Naive thymus-derived CD4-positive, alpha-beta T cell (primary cell): ENCODE data around the gene OR6C2. TPM values are rescaled to one million over a fixed set of nuclear protein-coding genes. Genes with fewer than 3 reads are reported as not detected.
A peak's percentile ranks its signal among the peaks of the same experiment; 100 is the strongest.
"Not testable (repeated sequence)": the region's sequence is repeated elsewhere in the genome, so short reads cannot be mapped to it uniquely, and the experiment has no call there.

Experiments
- ATAC-seq: fragments of 150-1000 bp; cut with Tn5 transposase; 2 replicates; pipeline ENCODE4 v1.10.0; 2021; ENCODE audit warnings: mild to moderate bottlenecking, moderate library complexity
- CTCF ChIA-PET: fragments of 350-600 bp; sonication (Branson Sonifier 250); formaldehyde crosslinking; loops from one replicate; lab custom pipeline; 2021; ENCODE audit warnings: antibody characterized with exemption; lab: Charles Lee
- POLR2A ChIA-PET: fragments of 350-600 bp; sonication (Branson Sonifier 250); formaldehyde crosslinking; loops from one replicate; lab custom pipeline; 2021; ENCODE audit warnings: antibody characterized with exemption, inconsistent platforms; lab: Charles Lee
- DNase-seq, 9 donors: peaks; one replicate each; pipeline versions ENCODE4 v3.0.0 to v3.0.0-alpha.2; 2020 to 2022; ENCODE audit warnings: mixed read lengths in 1 of 9
- H3K27ac ChIP-seq: one replicate; pipeline ENCODE4 v1.7.0; 2013; ENCODE audit warnings: mild to moderate bottlenecking, low read depth, low read length, moderate library complexity
- H3K27me3 ChIP-seq, 2 donors: one replicate each; pipeline ENCODE4 v1.7.0; 2013; ENCODE audit warnings: low read length in 2 of 2, mild to moderate bottlenecking in 2 of 2, moderate library complexity in 2 of 2; ENCODE audit not compliant: control insufficient read depth in 2 of 2, insufficient read depth in 2 of 2
- H3K36me3 ChIP-seq, 3 experiments: 1 replicate in 2 of 3; 2 replicates in 1 of 3; pipeline ENCODE4 v1.7.0; 2013; ENCODE audit warnings: low read length in 3 of 3, mild to moderate bottlenecking in 3 of 3, moderate library complexity in 1 of 3; ENCODE audit not compliant: insufficient read depth in 3 of 3, control insufficient read depth in 2 of 3
- H3K4me1 ChIP-seq, 2 donors: one replicate each; pipeline ENCODE4 v1.7.0; 2013; ENCODE audit warnings: low read length in 2 of 2, mild to moderate bottlenecking in 2 of 2, moderate library complexity in 1 of 2; ENCODE audit not compliant: control insufficient read depth in 2 of 2, insufficient read depth in 2 of 2
- H3K4me3 ChIP-seq: 2 replicates; pipeline ENCODE4 v1.7.0; 2013; ENCODE audit warnings: mild to moderate bottlenecking, low read length
- H3K9me3 ChIP-seq, 3 experiments: 1 replicate in 2 of 3; 2 replicates in 1 of 3; pipeline ENCODE4 v1.7.0; 2013; ENCODE audit warnings: low read length in 3 of 3; ENCODE audit not compliant: control insufficient read depth in 2 of 3
- H3K27ac Mint-ChIP-seq, 9 donors: one replicate each; pipeline ENCODE4 v1.8.0; 2020 to 2022; ENCODE audit warnings: mixed read lengths in 9 of 9, mild to moderate bottlenecking in 8 of 9, moderate library complexity in 5 of 9, inconsistent platforms in 2 of 9
- H3K27me3 Mint-ChIP-seq, 5 donors: one replicate each; pipeline ENCODE4 v1.8.0; 2021 to 2022; ENCODE audit warnings: mixed read lengths in 5 of 5, mild to moderate bottlenecking in 1 of 5
- H3K36me3 Mint-ChIP-seq, 5 donors: one replicate each; pipeline ENCODE4 v1.8.0; 2020 to 2022; ENCODE audit warnings: mixed read lengths in 5 of 5, mild to moderate bottlenecking in 3 of 5, inconsistent platforms in 1 of 5
- H3K4me1 Mint-ChIP-seq, 7 donors: one replicate each; pipeline ENCODE4 v1.8.0; 2020 to 2022; ENCODE audit warnings: mixed read lengths in 7 of 7, mild to moderate bottlenecking in 3 of 7, inconsistent platforms in 1 of 7
- H3K4me3 Mint-ChIP-seq, 10 donors: one replicate each; pipeline ENCODE4 v1.8.0; 2020 to 2022; ENCODE audit warnings: mild to moderate bottlenecking in 10 of 10, mixed read lengths in 10 of 10, moderate library complexity in 6 of 10, inconsistent platforms in 2 of 10
- H3K9me3 Mint-ChIP-seq, 11 donors: one replicate each; pipeline ENCODE4 v1.8.0; 2020 to 2022; ENCODE audit warnings: mixed read lengths in 11 of 11, mild to moderate bottlenecking in 4 of 11, inconsistent platforms in 1 of 11, moderate library complexity in 1 of 11
- intact Hi-C, 2 donors: fragments of 100-400 bp; cut with micrococcal nuclease; formaldehyde crosslinking; loops; one replicate each; pipeline ENCODE4 v1.15.1; 2023
- polyA plus RNA-seq, 2 donors: library from polyadenylated mRNA; unstranded; fragments of 300-500 nt; fragmentation: Illumina TruSeq; gene quantifications; one replicate each; pipeline ENCODE4 v1.2.3, GENCODE V29; 2021
- total RNA-seq, 6 experiments: library from RNA in 5 of 6; stranded (reverse) in 5 of 6; gene quantifications; 1 replicate in 5 of 6; 2 replicates in 1 of 6; pipeline ENCODE4 v1.2.3 and lab custom pipeline; 2021 to 2026

The OR6C2 gene
- total and polyA plus RNA-seq, 7 experiments from 2014 or later, result not detected

DNA sequence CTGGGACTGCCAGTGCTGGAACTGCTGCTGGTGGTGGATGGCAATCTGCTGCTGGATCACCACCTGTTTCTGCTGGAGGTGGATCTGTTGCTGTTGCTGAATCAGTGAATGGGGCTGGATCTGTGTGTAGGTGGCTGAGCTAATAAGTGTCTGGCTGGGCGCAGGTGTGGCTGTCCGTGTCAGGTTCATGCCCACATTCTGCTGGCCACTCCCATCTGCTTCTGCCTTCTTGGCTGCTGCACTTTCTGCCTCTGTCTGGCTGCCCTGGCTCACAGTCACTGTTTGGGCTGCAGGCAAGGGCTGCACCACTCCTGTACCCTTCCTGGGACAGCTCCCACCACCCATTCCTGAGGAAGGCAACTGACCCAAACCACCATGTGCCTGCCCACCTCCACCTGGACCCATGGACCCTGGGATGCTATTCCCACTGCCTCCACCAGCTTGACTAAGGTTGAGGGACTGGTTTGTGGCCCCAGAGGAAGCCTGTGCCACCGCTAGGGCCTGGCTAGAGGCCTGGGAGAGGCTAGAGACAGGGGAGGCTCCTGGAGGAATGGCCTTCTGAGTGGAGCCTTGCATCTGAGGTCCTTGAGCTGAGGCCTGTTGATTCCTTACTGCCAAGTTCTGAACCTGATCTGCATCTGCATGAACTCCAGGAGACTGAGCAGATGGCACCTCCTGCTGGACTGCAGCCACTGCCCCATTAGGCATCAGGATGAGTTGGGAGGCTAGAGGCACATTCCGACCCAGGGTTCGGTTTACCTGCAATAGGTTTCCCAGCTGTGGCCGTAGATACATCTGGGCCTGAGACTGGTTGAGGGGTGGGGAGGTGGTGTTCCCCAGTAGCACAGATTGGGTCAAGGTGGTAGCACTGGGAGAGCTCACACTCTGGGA is 30.1 kb upstream of the OR6C2 start:
- ATAC-seq, POLR2A ChIA-PET, H3K27me3 ChIP-seq, H3K4me1 Mint-ChIP-seq, H3K9me3 Mint-ChIP-seq, H3K36me3 Mint-ChIP-seq, H3K4me3 ChIP-seq, H3K4me1 ChIP-seq, H3K9me3 ChIP-seq, DNase-seq, H3K36me3 ChIP-seq, H3K27ac Mint-ChIP-seq, CTCF ChIA-PET, H3K27ac ChIP-seq, intact Hi-C loops: not testable (repeated sequence)
- peak overlapping the region in 1 of 10 donors; percentile 52 for H3K4me3 Mint-ChIP-seq
- H3K27me3 Mint-ChIP-seq, result peaks cover 37 to 53% (median 47%) of the 10 kb centered on the region in 5 donors

DNA sequence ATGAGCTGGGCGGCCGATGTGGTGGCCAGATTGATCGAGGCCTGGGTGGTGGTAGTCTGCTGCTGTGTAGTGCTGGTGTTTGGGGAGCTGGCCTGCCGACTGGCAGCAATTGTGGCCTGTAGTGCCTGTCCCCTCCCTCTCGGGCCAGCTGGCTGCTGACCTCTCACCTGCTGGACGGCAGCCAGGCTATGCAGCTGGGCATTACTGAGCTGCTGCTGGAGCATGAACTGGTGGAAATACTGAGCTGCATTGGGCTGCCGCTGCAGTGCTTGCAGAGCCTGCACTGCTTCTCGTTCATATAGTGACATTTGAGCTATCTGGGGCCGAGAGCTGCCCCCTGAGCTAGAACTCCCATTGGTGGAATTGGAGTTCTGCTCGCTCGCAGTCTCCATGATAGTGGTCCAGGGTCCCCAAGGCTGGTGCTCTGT is 29.5 kb upstream of the OR6C2 start:
- H3K27ac Mint-ChIP-seq, H3K4me1 Mint-ChIP-seq, H3K4me3 ChIP-seq, H3K27me3 ChIP-seq, H3K27ac ChIP-seq, ATAC-seq, H3K9me3 Mint-ChIP-seq, H3K36me3 Mint-ChIP-seq, H3K9me3 ChIP-seq, H3K36me3 ChIP-seq, H3K4me1 ChIP-seq, CTCF ChIA-PET, DNase-seq, POLR2A ChIA-PET, intact Hi-C loops: not testable (repeated sequence)
- Mint-ChIP-seq H3K4me3 (peak overlapping the region in 1 of 10 donors; percentile 52), H3K27me3 (peaks cover 42 to 59% (median 49%) of the 10 kb centered on the region in 5 donors)

DNA sequence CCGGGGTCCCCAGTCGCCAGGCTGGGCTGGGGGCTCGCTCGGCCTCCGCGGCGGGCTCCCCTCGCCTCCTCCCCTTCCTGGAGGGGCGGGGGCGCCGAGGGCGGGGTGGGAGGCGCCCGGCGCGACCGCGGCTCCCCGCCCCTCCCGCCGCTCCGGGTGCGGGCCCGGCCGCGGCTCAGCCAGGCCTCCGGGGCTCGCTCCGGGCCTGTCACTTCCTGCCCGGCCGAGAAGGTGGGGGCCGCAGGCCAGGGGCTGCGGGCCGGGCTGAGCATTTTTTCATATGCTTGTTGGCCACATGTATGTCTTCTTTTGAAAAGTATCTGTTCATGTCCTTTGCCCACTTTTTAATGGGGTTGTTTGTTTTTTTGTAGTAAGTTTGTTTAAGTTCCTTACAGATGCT is 29.0 kb upstream of the OR6C2 start:
- DNase-seq, H3K4me3 ChIP-seq, H3K27ac ChIP-seq, H3K9me3 ChIP-seq, H3K27me3 ChIP-seq, H3K36me3 ChIP-seq, H3K9me3 Mint-ChIP-seq, POLR2A ChIA-PET, H3K4me1 Mint-ChIP-seq, H3K36me3 Mint-ChIP-seq, intact Hi-C loops, H3K27ac Mint-ChIP-seq, CTCF ChIA-PET, H3K4me1 ChIP-seq: not testable (repeated sequence)
- peaks cover 45 to 64% (median 54%) of the 10 kb centered on the region in 5 donors for H3K27me3 Mint-ChIP-seq
- ATAC-seq, result peak; percentile 76
- peak overlapping the region in 5 of 10 donors; percentile 12 to 56 (median 46) for H3K4me3 Mint-ChIP-seq

DNA sequence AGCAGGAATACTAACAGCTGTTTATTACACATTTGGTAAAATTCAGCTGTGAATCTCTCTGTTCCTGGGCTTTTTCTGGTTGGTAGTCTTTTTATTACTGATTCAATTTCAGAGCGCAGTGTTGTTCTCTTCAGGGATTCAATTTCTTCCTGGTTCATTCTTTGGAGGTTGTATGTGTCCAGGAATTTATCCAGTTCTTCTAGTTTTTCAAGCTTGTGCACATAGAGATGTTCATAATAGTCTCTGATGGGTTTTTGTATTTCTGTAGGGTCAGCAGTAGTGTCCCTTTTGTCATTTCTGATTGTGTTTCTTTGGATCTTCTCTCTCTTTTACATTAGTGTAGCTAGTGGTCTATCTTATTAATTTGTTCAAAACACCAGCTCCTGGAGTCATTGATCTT is 26.9 kb upstream of the OR6C2 start:
- Histone ChIP-seq H3K9me3 (no peaks in the 10 kb centered on the region), H3K4me3 (no peak overlapping the region), H3K36me3 (no peaks in the 10 kb centered on the region), H3K27ac (no peak overlapping the region), H3K27me3 (no peaks in the 10 kb centered on the region), H3K4me1 (no peaks in the 10 kb centered on the region)
- intact Hi-C loops, result no loop called here
- H3K27ac Mint-ChIP-seq, result no peak overlapping the region
- H3K4me1 Mint-ChIP-seq, result peaks cover 0 to 8% (median 5%) of the 10 kb centered on the region in 7 donors
- ATAC-seq (no peak), DNase-seq (no peak)
- H3K4me3 Mint-ChIP-seq, result no peak overlapping the region
- H3K36me3 Mint-ChIP-seq, result no peaks in the 10 kb centered on the region
- peaks cover 0 to 7% (median 0%) of the 10 kb centered on the region in 11 donors for H3K9me3 Mint-ChIP-seq
- ChIA-PET CTCF (no interaction called here), POLR2A (no interaction called here)
- peaks cover 45 to 62% (median 54%) of the 10 kb centered on the region in 5 donors for H3K27me3 Mint-ChIP-seq

DNA sequence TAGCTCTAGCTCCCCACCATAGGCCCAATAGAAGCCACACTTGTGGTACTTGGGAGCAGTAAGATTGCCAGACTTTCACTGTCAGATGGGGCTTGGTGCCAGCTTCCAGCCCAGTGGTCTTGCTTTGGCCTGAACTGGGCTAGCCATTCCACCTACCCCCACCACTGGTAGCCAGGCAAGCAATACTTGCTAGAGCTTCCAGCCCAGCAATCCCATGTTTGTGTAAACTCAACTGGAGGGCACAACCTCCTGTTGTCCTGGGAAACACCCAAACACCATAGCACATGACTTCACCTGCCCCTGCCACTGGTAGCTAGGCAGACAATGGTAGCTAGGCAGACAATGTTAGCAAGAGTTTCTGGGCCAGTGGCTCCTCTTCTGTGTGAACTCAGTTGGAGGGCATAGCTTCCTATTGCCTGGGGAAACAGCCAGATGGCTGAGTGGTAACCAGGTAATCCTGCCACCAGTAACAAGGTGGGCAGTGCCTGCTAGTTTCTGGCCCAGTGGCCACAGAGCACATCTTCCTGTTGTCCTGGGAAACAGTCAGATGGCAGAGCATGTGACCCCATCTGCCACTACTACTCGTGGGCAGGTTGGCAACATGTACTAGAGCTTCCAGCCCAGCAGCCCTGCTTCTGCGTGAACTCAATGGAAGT is 23.4 kb upstream of the OR6C2 start:
- H3K36me3 Mint-ChIP-seq, result no peaks in the 10 kb centered on the region
- Histone ChIP-seq H3K36me3 (no peaks in the 10 kb centered on the region), H3K4me1 (no peaks in the 10 kb centered on the region), H3K27me3 (peaks cover 0 to 3% of the 10 kb centered on the region in 2 donors), H3K4me3 (no peak overlapping the region), H3K9me3 (no peaks in the 10 kb centered on the region), H3K27ac (no peak overlapping the region)
- ChIA-PET CTCF (no interaction called here), POLR2A (no interaction called here)
- H3K9me3 Mint-ChIP-seq, result peaks cover 0 to 5% (median 0%) of the 10 kb centered on the region in 11 donors
- peaks cover 0 to 3% (median under 1%) of the 10 kb centered on the region in 7 donors for H3K4me1 Mint-ChIP-seq
- ATAC-seq, result no peak
- H3K27ac Mint-ChIP-seq, result no peak overlapping the region
- DNase-seq, result no peak
- intact Hi-C loops, result no loop called here
- no peak overlapping the region for H3K4me3 Mint-ChIP-seq
- H3K27me3 Mint-ChIP-seq, result peaks cover 37 to 55% (median 49%) of the 10 kb centered on the region in 5 donors

DNA sequence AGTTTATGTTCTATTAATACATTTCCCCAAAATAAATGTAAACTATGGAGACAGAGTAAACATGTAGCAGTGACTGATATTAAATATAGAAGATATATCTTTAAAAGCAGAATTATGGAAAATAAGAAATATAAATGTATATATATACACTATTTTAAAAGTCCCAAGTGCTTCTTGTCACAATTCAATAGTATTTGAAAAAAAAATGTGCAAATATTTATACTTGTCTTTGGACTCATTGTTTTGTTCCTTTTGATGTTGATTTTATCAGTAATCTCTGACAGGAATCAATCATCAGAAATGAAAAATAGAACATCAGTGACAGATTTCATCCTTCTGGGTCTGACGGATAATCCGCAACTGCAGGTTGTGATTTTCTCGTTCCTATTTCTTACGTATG is 17.9 kb upstream of the OR6C2 start, which contains the start of gene OR6C76:
OR6C76 (plus strand) TSS at position 301 of the 400 bp plus-strand sequence; CDS start at position 301, 0 bp downstream.
- Histone ChIP-seq H3K4me3 (no peak within 1 kb of the TSS), H3K9me3 (no peaks in the 10 kb centered on the region), H3K27me3 (peaks cover 0 to 3% of the 10 kb centered on the region in 2 donors), H3K36me3 (no peaks in the 10 kb centered on the region), H3K27ac (no peak within 1 kb of the TSS), H3K4me1 (no peaks in the 10 kb centered on the region)
- CTCF ChIA-PET, result no interaction called here
- POLR2A ChIA-PET, result no interaction called here
- no peak for ATAC-seq
- Mint-ChIP-seq H3K4me3 (no peak within 1 kb of the TSS), H3K36me3 (no peaks in the 10 kb centered on the region), H3K27ac (no peak within 1 kb of the TSS), H3K4me1 (peaks cover 0 to 1% (median 0%) of the 10 kb centered on the region in 7 donors), H3K27me3 (peaks cover 3 to 30% (median 22%) of the 10 kb centered on the region in 5 donors), H3K9me3 (no peaks in the 10 kb centered on the region)
- intact Hi-C loops, result no loop called here
- DNase-seq, result no peak
